IPS DF 6.9 (cell line): ENCODE data around the gene RUSC2.
A peak's percentile ranks its signal among the peaks of the same experiment; 100 is the strongest.
"Not testable (repeated sequence)": the region's sequence is repeated elsewhere in the genome, so short reads cannot be mapped to it uniquely, and the experiment has no call there.

Source experiments
- DNase-seq: peaks from one replicate; pipeline ENCODE4 v3.0.0-alpha.2; 2013; ENCODE audit warnings: low read depth, low spot score
- H3K27ac ChIP-seq: one replicate; pipeline ENCODE4 v1.5.1; 2013; ENCODE audit warnings: low read length, control low read depth
- H3K27me3 ChIP-seq: 2 replicates; pipeline ENCODE4 v1.6.1; 2013; ENCODE audit warnings: mild to moderate bottlenecking, low read length; ENCODE audit not compliant: control insufficient read depth, insufficient read depth
- H3K36me3 ChIP-seq: 2 replicates; pipeline ENCODE4 v1.6.1; 2013; ENCODE audit warnings: low read length; ENCODE audit not compliant: control insufficient read depth, insufficient read depth
- H3K4me1 ChIP-seq: 2 replicates; pipeline ENCODE4 v1.6.1; 2013; ENCODE audit warnings: low read length; ENCODE audit not compliant: control insufficient read depth, insufficient read depth
- H3K4me3 ChIP-seq: 2 replicates; pipeline ENCODE4 v1.5.1; 2013; ENCODE audit warnings: mild to moderate bottlenecking, low read length
- H3K9me3 ChIP-seq: 2 replicates; pipeline ENCODE4 v1.6.1; 2013; ENCODE audit warnings: low read length, inconsistent platforms; ENCODE audit not compliant: control insufficient read depth, insufficient read depth
- WGBS: extraction: QIAGEN DNeasy Blood & Tissue Kit; methylation state at CpG from one replicate; pipeline ENCODE4 v1.1.7; 2013; ENCODE audit warnings: mixed read lengths, missing lambda C conversion rate; ENCODE audit not compliant: insufficient read length, insufficient coverage; 5-methylcytosine and 5-hydroxymethylcytosine counted together

Gene RUSC2

GRCh38 chr9:35477211-35477855 is 12.6 kb upstream of the RUSC2 start:
- H3K27me3 ChIP-seq, H3K27ac ChIP-seq, H3K4me1 ChIP-seq, DNase-seq, H3K4me3 ChIP-seq, H3K36me3 ChIP-seq, H3K9me3 ChIP-seq: not testable (repeated sequence)
- no CpG with 5 or more reads among the region's 5 CpGs for WGBS

- no CpG with 5 or more reads among the region's 1 CpG for WGBS
- Histone ChIP-seq H3K27me3 (no peaks in the 10 kb centered on the region), H3K4me1 (0 out of 2 replicates have a peak, but pooled peaks cover 2% of the 10 kb centered on the region), H3K27ac (no peak overlapping the region), H3K9me3 (no peaks in the 10 kb centered on the region), H3K36me3 (no peaks in the 10 kb centered on the region), H3K4me3 (no peak overlapping the region)
- DNase-seq, result no peak
Measured at GRCh38 chr9:35478871-35479270, 11.0 kb upstream of the RUSC2 start.

GRCh38 chr9:35481347-35481975 is 8.4 kb upstream of the RUSC2 start:
- H3K27me3 ChIP-seq, result no peaks in the 10 kb centered on the region
- no peak overlapping the region for H3K27ac ChIP-seq
- DNase-seq, result no peak
- H3K36me3 ChIP-seq, result no peaks in the 10 kb centered on the region
- H3K4me3 ChIP-seq, result no peak overlapping the region
- H3K9me3 ChIP-seq, result no peaks in the 10 kb centered on the region
- 0 out of 2 replicates have a peak, but pooled peaks cover 2% of the 10 kb centered on the region for H3K4me1 ChIP-seq
- no CpG with 5 or more reads among the region's 4 CpGs for whole genome bisulfite sequencing

GRCh38 chr9:35482071-35482470 is 7.8 kb upstream of the RUSC2 start:
- no peak for DNase-seq
- H3K4me3 ChIP-seq, result no peak overlapping the region
- no peak overlapping the region for H3K27ac ChIP-seq
- H3K9me3 ChIP-seq, result no peaks in the 10 kb centered on the region
- H3K4me1 ChIP-seq, result 0 out of 2 replicates have a peak, but pooled peaks cover 2% of the 10 kb centered on the region
- no peaks in the 10 kb centered on the region for H3K36me3 ChIP-seq
- no CpG with 5 or more reads among the region's 3 CpGs for WGBS
- no peaks in the 10 kb centered on the region for H3K27me3 ChIP-seq

GRCh38 chr9:35484406-35484805 is 5.5 kb upstream of the RUSC2 start:
- Histone ChIP-seq H3K27me3 (no peaks in the 10 kb centered on the region), H3K27ac (no peak overlapping the region), H3K36me3 (no peaks in the 10 kb centered on the region), H3K9me3 (no peaks in the 10 kb centered on the region), H3K4me1 (0 out of 2 replicates have a peak, but pooled peaks cover 2% of the 10 kb centered on the region), H3K4me3 (no peak overlapping the region)
- no peak for DNase-seq
- WGBS, result no CpG with 5 or more reads among the region's 3 CpGs

GRCh38 chr9:35487081-35487480 is 2.8 kb upstream of the RUSC2 start:
- no peaks in the 10 kb centered on the region for H3K27me3 ChIP-seq
- H3K36me3 ChIP-seq, result no peaks in the 10 kb centered on the region
- no peaks in the 10 kb centered on the region for H3K9me3 ChIP-seq
- no CpG with 5 or more reads among the region's 2 CpGs for WGBS
- no peak overlapping the region for H3K27ac ChIP-seq
- H3K4me3 ChIP-seq, result no peak overlapping the region
- H3K4me1 ChIP-seq, result 0 out of 2 replicates have a peak, but pooled peaks cover 2% of the 10 kb centered on the region
- no peak for DNase-seq

- H3K36me3 ChIP-seq, result no peaks in the 10 kb centered on the region
- no peak overlapping the region for H3K4me3 ChIP-seq
- no peak overlapping the region for H3K27ac ChIP-seq
- WGBS, result no CpG with 5 or more reads among the region's 10 CpGs
- no peaks in the 10 kb centered on the region for H3K27me3 ChIP-seq
- no peak for DNase-seq
- H3K9me3 ChIP-seq, result no peaks in the 10 kb centered on the region
- H3K4me1 ChIP-seq, result 0 out of 2 replicates have a peak, but pooled peaks cover 2% of the 10 kb centered on the region
Measured at GRCh38 chr9:35488021-35488420, 1.9 kb upstream of the RUSC2 start.

GRCh38 chr9:35488566-35489312 is 1.2 kb upstream of the RUSC2 start:
- no peak for DNase-seq
- Histone ChIP-seq H3K4me1 (0 out of 2 replicates have a peak, but pooled peaks cover 2% of the 10 kb centered on the region), H3K27ac (no peak overlapping the region), H3K4me3 (peak overlapping the region; percentile 71; the same call in 1 of the 2 replicates), H3K36me3 (no peaks in the 10 kb centered on the region), H3K9me3 (no peaks in the 10 kb centered on the region), H3K27me3 (no peaks in the 10 kb centered on the region)
- no CpG with 5 or more reads among the region's 10 CpGs for WGBS

GRCh38 chr9:35490155-35490909 is 421 bp downstream of the RUSC2 start:
- no peaks in the 10 kb centered on the region for H3K36me3 ChIP-seq
- peak overlapping the region; percentile 71 for H3K4me3 ChIP-seq
- H3K27ac ChIP-seq, result no peak overlapping the region
- WGBS, result no CpG with 5 or more reads among the region's 44 CpGs
- DNase-seq, result no peak
- no peaks in the 10 kb centered on the region for H3K9me3 ChIP-seq
- H3K4me1 ChIP-seq, result 0 out of 2 replicates have a peak, but pooled peaks cover 2% of the 10 kb centered on the region
- H3K27me3 ChIP-seq, result no peaks in the 10 kb centered on the region

GRCh38 chr9:35490910-35491465 is 1.1 kb downstream of the RUSC2 start:
- DNase-seq, result no peak
- Histone ChIP-seq H3K4me3 (peak overlapping the region; percentile 71; the same call in 1 of the 2 replicates), H3K9me3 (no peaks in the 10 kb centered on the region), H3K36me3 (no peaks in the 10 kb centered on the region), H3K27ac (no peak overlapping the region), H3K4me1 (peaks cover 2% of the 10 kb centered on the region; the same call in 1 of the 2 replicates), H3K27me3 (no peaks in the 10 kb centered on the region)
- no CpG with 5 or more reads among the region's 12 CpGs for WGBS
